GM19193 (cell line): ENCODE data around the gene IQCM.

Experiments used
- POLR2A ChIP-seq: IDR thresholded peaks from 4 replicates; pipeline ENCODE4 v1.6.1; 2011; ENCODE audit not compliant: insufficient read depth, insufficient read length; ENCODE audit errors: extremely low read depth

IQCM gene

DNA sequence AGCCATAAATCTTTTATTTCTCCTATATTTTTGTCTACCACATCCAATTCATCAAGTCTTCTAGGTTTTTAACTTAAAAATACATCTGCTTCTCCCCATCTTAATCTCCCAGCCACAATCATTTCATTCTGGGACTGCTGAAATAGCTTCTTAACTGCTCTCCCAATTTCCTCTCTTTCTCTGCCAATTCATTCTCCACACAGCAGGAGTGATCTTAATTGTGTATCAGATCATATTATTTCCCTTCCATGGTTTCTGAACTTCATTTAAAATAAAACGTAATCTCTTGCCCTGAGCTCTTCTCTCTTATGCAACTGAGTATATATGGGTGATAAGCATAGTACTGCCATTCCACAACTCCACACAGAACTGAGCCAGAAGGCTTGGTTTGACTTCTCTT, 69.4 kb downstream of the IQCM start:
- TF ChIP-seq POLR2A = no peak

DNA sequence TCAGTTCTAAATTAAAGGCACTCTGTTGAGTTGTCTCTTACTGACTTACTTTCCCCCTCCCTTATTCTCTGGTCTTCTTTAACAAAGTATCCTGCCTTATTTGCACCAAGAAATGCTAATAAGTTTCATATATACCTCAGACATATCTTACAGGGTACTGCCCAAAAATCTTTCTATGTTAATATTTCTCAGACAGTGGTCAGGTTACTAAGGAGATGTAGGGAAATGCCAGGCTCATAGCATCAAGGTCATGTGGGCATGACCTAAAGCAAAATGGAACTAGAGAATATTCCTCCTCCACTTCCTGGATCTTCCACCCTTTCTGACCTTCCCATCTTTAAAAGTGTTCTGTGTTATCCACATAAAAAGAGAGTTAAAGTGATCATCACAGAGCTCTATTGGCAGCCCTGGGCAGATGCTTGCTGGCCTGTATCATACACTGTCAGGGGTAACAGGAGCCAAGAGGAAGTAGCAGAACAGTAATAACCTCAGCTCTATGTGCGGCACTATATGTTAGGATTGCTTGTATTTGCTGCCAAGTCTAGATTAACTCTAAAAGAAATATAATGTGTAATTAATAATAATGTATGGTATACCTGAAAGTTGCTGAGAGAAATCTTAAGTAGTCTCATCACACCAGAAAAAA, 74.3 kb downstream of the IQCM start:
- no peak for TF ChIP-seq POLR2A

DNA sequence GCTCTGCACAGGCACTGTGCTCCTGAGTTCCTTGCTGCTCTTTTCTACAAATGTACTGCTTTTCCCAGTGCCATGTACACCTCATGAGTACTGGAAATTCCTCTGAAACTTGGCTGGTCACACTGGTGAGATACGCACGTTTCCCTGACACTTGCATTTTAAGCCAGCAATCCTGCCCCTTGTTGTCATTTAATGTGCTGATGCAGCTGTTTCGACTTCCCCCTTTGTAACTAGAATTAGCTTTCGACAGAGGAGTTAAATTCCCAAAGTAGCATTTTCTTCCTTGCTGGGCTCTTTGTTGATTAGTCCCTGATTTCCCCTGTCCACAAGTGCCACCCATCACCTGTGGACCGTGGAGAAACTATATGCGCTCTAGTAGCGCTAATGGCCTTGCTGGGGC, 77.5 kb downstream of the IQCM start:
- no peak for TF ChIP-seq POLR2A

DNA sequence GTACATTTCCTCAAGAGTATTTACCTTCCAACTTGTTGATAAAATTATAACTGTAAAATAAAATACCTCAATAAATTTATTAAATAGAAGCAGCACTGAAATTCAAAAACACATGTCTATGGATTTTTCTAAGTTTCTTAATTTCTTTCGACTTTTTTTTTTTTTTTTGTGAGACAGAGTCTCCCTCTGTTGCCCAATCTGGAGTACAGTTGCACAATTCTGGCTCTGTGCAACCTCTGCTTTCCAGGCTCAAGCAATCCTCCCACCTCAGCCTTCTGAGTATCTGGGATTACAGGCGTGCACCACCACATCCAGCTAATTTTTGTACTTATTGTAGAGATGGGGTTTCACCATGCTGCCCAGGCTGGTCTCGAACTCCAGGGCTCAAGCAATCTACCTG, 79.8 kb downstream of the IQCM start:
- no peak for TF ChIP-seq POLR2A

DNA sequence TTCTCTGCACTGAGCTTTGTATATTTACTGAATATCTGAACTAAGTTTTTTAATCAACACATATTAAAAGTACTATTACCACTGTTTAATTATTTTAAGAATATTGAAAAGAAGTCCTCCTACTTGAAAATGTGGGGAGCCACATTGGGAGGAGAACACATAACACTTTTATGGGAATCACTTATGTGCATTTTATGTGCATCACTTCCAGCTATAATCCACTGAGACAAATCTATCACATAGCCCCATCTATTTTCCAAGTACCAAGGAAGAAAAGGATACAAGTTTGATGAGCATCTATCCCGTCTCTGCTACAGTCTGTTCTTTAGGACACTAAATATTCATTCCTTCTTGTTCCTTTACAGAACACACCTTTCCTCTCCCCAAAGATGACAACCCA, 87.2 kb downstream of the IQCM start:
- no peak for TF ChIP-seq POLR2A

DNA sequence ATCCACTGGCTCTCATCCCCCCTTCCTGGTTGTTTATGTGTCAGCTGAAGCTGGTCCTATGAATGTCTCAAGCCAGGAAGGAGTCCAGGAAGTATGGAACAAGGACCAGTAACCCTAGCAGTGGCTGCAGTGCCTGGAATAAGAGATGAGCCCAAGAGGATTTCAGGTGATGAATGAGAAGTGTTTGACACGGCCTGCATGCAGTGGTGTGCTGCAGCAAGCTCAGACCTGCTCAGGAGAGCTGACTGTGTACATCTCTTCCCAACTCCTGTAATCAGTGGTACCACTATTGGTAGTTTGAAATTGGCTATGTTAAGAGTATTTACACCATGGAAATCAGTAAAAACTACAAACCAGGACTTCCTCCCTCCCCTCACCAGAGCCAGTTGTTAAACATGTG, 88.0 kb downstream of the IQCM start:
- TF ChIP-seq POLR2A = no peak

DNA sequence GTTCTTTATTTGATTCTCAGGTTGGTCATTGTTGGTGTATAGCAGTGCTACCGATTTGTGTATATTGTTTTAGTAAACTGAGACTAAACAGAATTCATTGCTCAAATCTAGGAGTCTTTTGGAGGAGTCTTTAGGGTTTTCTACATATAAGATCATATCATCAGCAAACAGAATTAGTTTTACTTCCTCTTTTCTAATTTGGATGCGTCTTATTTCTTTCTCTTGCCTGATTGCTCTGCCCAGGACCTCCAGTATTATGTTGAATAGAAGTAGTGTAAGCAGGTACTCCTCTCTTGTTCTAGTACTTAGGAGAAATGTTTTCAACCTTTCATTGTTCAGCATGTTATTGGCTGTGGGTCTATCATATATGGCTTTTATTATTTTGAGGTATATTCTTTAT, 92.6 kb downstream of the IQCM start:
- no peak for TF ChIP-seq POLR2A

DNA sequence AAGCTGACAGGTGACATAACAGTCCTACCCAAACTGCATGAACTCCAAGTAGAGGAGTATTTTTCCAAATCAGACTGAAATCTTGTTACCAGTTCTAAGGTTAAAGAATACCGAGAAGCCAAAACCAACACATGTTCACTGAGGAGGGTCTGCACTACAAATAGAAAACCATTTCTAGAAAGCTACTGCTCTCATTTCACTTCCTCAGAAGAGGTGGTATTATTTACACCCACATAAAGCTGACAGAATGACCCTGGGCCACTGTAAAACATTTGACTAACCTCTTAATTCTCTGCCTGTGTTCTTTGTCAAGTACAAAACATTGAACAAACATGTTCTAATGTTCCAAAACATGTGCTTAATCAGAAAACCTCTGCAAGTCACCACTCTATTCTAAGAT, 95.8 kb downstream of the IQCM start:
- no peak for TF ChIP-seq POLR2A

DNA sequence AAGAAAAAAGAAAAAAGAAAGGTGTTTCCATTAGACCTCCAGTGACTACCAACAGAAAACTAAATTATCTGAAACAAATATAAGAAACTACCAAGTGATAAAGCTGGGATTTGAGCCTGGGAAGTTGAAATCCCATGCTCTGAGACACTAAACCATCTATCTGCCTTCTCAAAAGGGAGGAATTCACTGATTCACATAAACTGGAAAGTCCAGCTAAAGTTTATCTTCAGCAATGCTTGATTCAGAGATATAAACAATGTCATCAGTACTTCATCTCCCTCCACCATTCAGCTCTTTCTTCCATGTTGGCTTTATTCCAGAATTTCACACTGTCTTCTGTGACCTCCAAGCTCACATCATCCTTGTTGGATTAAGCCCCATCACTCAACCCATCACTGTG, 96.3 kb downstream of the IQCM start:
- TF ChIP-seq POLR2A = no peak

DNA sequence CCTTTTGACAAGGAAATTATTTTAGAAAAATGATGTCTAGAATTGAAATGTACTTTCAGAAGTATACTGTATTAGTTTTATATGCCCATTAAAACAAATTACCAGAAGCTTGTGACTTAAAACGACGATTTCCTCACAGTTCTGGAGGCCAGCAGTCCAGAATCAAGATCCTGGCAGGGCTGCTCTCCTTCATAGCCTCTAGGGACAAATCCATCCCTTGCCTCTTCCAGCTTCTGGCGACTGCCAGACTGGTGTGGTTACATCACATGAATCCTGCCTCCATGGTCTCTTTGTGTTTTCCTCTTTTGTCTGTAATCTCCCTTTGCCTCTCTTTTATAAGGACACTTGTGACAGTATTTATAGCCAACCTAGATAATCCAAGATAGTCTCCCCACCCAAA, 97.1 kb downstream of the IQCM start:
- no peak for TF ChIP-seq POLR2A

DNA sequence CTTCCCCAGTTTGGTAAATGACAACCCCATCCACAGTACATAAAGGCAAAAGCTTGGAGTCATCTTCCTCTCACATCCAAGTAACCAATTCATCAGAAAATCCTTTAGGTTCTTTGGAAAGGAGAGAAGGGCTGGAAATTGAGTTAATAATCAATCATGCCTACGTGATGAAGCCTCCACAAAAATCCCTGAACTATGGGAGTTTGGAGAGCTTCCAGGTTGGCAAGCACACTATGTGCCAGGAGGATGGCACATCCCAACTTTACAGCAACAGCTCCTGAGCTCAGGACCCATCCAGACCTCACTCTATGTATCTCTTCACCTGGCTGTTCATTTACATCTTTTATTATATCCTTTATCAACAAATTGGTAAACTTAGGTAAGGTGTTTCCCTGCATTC, 98.9 kb downstream of the IQCM start:
- TF ChIP-seq POLR2A = no peak

DNA sequence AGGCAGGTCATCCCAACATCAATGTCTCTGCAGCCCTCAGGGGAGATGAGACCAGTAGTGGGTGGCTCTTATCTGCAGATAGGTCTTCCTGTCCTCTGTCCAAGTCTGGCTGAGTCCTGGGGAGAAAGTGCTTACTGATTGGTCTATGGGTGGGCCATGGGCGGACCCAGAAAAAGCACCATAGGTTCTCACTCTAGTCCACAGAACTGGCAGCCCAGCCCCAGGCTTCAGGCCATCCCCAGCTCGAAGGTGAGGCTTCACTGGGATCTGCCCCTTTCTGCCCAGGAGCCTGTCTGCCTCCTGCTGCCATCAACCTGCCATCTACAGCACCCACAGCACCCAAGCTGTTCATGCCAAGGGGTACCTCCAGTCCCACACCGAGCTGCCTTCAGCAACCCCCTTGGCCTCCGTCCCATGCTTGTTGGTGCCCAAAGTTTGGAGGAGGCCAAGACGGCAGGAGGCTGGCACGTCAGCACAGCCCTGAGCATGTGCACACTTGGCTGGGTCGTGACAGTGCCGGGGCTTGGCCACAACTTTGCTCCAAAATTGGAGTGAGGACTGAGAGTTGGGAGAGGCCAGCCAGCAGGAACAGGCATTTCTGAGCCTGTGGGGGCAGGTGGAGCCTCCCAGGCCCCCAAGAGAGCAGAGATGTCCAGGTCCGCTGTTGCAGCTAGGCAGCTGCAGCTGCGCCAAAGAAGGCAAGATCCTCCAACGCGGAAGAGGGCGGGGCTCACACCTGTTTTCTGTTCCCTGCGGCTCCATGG, 99.6 kb downstream of the IQCM start:
- TF ChIP-seq POLR2A = no peak

DNA sequence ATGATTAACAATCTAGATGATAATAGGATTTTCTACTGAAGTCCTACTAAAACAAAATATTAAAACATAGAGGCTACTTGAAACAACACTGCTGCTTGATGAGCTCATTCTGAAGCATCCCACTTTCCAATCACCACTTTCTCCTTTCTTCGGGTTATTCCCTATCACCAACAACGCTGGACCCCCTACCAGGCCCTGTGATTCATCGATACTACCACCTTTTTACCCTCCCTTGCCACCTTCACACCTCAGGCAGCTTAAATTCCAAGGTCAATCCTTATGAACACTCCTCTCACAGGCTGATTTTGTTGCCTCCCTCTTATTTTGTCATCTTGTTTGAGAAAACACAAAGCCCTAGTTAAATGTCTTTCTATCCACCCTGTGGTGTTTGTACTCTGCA, 102.6 kb downstream of the IQCM start:
- no peak for TF ChIP-seq POLR2A

DNA sequence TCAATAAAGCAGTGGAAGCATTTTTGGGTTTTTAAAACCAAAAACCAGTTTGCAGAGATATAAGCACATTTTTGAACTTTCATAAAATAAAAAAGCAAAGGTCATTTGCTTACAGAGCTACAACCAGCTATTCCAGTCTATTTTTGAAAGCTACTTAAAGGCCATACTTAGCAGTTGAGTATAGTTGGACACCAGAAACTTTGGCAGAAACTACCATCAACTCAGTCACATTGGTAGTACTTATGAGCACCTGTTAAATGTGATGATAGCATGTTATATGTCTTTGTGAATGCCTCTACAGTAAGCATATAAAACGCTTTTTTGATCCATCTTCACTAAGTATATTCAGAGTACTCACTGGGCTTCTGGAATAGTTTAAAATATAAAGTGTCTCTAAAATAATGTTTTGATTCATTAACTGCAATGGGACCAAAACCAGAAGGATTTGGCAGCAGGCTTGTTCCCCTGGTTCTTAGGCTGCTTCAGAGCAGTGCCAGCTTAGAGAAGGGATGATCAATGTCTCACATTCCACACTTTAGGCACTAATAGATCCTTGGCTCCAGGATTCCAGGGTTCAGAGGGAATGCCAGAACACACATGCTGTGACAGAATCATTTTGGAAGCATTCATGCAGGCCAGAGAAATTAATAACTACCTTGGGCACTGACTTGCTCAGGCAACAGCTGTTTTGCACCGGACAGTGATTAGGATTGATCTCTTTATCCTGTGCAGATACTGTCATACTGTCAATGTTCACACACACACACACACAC, 103.9 kb downstream of the IQCM start:
- TF ChIP-seq POLR2A = no peak

DNA sequence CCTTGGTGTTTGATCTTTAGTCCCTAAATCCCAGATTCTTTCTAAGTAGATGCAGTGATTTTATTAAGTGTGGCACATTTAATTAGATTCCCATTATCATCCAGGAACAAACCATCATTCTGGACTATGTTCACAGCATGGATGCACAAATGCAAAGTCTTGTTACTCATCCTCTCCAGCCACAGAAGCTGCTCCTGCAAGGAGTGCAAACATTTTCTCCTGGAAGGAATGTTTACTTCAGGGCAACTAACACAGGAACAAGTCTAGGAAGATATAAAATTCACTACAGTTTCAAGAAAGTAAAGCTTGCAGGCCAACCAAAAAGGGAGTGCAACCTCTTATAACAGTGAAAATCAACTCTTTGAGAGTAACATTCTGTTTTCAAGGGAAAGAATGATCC, 106.0 kb downstream of the IQCM start:
- TF ChIP-seq POLR2A = no peak

DNA sequence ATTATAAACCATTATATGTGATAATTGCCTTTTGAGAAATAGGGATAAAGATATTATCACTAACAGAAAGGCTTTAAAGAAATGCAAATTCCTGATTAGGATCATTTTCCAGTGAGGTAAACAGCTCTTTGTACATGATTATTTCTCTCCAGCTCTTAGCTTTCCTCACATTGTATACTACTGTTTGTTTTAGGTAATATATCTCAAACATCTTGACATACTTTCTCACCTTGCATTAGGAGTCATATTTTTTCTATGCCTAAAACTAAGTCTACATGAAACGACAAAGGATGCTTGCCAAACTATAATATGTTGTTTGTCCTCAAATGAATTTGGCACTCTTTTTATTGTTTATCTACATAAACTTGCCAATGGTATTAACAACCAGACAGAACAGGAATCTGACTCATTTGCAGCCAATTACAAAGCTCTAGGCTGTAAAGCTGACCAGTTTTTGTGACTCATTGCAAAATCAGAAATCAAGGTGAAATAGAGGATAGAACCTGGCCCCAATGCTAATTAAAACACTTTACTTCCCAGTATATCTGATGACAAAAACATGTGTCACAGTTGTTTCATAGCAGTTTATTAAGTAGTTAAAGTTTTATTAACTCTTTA, 107.0 kb downstream of the IQCM start:
- TF ChIP-seq POLR2A = no peak

DNA sequence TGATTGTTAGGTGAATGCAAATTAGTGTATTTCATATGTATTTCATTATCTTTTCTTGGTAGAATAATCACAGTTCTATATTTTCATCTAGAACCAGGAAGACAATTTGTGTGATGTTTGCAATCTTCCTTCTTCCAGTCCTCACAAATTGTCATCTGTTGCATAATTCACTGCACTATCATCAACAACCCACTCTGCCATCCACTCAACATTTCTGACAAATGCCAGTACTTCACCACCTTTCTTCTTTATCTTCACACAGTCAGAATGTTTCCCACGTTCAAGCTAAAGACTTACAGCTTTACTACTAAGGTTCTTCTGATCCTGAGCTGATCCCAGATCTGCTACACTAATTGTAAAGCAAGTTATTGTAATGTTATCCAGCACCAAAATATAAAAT, 107.8 kb downstream of the IQCM start:
- no peak for TF ChIP-seq POLR2A

DNA sequence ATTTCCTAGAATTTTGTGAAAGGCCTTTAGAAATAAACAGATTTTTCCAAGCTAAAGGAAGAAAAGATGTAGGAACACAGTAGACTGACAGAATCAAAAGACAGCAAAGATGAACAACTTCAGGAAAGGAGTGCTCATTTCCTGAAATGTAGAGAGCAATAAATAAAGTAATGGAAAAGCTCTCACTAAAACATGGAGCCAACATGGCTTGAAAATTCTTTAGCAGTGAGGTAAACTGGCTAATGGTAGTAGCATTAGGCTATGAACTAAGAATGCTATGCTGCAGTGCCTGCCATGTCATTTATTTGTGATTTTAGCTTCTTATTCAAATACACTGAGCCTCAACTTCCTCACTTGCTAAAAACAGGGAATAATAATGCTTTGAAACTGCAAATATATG, 108.7 kb downstream of the IQCM start:
- TF ChIP-seq POLR2A = no peak
